H1 (cell line): ENCODE measurements around the gene ANP32D.

Source experiments
- CEBPB ChIP-seq: IDR thresholded peaks from 2 replicates; pipeline ENCODE4 v1.6.1; 2012; ENCODE audit warnings: low read depth, low read length
- EP300 ChIP-seq, 2 experiments: IDR thresholded peaks; 1 replicate in 1 of 2; 2 replicates in 1 of 2; pipeline ENCODE4 v1.6.1; 2011 to 2012; ENCODE audit warnings: low read depth in 2 of 2, low read length in 2 of 2, mild to moderate bottlenecking in 2 of 2, borderline replicate concordance in 1 of 2, inconsistent platforms in 1 of 2, moderate library complexity in 1 of 2
- TF ChIP-seq, protein P1 (sequence below), 3 experiments: IDR thresholded peaks; 1 replicate in 2 of 3; 2 replicates in 1 of 3; pipeline versions ENCODE4 v1.5.1 to v1.6.1; 2011; ENCODE audit warnings: low read length in 3 of 3, mild to moderate bottlenecking in 3 of 3, inconsistent platforms in 2 of 3, low read depth in 1 of 3, moderate library complexity in 1 of 3; ENCODE audit not compliant: insufficient read depth in 1 of 3; ENCODE audit errors: control extremely low read depth in 1 of 3

DNA sequence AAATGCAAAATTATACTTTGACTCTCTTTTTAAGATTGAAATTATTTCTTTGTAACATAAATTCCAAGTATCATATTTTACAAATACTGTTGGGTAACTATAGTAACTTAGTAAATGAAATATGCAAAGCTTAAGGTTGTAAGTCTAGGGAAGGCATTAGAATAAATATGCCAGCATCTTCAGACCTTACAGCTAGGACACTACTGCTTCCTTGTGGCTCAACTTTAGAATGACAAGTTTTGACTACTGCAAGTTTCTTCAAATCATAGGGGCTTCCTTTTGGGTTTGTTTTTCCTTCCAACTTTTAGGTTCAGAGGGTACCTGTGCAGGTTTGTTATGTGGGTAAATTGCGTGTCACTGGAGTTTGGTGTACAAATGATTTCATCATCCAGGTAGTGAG lies 17.7 kb upstream of the ANP32D start:
- TF ChIP-seq, protein P1, sequence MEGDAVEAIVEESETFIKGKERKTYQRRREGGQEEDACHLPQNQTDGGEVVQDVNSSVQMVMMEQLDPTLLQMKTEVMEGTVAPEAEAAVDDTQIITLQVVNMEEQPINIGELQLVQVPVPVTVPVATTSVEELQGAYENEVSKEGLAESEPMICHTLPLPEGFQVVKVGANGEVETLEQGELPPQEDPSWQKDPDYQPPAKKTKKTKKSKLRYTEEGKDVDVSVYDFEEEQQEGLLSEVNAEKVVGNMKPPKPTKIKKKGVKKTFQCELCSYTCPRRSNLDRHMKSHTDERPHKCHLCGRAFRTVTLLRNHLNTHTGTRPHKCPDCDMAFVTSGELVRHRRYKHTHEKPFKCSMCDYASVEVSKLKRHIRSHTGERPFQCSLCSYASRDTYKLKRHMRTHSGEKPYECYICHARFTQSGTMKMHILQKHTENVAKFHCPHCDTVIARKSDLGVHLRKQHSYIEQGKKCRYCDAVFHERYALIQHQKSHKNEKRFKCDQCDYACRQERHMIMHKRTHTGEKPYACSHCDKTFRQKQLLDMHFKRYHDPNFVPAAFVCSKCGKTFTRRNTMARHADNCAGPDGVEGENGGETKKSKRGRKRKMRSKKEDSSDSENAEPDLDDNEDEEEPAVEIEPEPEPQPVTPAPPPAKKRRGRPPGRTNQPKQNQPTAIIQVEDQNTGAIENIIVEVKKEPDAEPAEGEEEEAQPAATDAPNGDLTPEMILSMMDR (IDR thresholded peaks at IDR 0.05; ENCODE audit: control extremely low read depth in 1 of 3, insufficient read depth in 1 of 3, low read depth in 1 of 3, low read length in 3 of 3): peak in 2 of 3 experiments; percentile 52 to 54; a peak in 2 of 4 replicates
- no peak for TF ChIP-seq CEBPB
- TF ChIP-seq EP300 (IDR thresholded peaks at IDR 0.05; ENCODE audit: borderline replicate concordance in 1 of 2, low read depth in 2 of 2, low read length in 2 of 2): no peak
